Fibroblast of mammary gland (primary cell): ENCODE measurements around the gene ACSS1.

Experiments used
- DNase-seq: peaks from one replicate; pipeline ENCODE4 v3.0.0-alpha.2; 2010; ENCODE audit warnings: low read depth
- H3K4me3 ChIP-seq: 2 replicates; pipeline ENCODE4 v1.5.1; 2011; ENCODE audit warnings: low read depth, mild to moderate bottlenecking, low read length, moderate library complexity; ENCODE audit not compliant: control insufficient read depth
- CTCF ChIP-seq: conservative IDR thresholded peaks from 2 replicates; pipeline ENCODE4 v1.5.1; 2011; ENCODE audit warnings: low read depth, low read length, inconsistent platforms; ENCODE audit not compliant: control insufficient read depth, insufficient read depth

The ACSS1 gene

GRCh38 chr20:25036331-25036936, 21.5 kb downstream of the ACSS1 start:
- DNase-seq, result no peak
- TF ChIP-seq CTCF, result no peak
- H3K4me3 ChIP-seq, result no peak overlapping the region

GRCh38 chr20:25035921-25036320, 22.0 kb downstream of the ACSS1 start:
- no peak for DNase-seq
- H3K4me3 ChIP-seq, result no peak overlapping the region
- TF ChIP-seq CTCF, result no peak

- TF ChIP-seq CTCF, result no peak
- no peak overlapping the region for H3K4me3 ChIP-seq
- DNase-seq, result no peak
Measured at GRCh38 chr20:25033924-25034300, 24.0 kb downstream of the ACSS1 start.

- TF ChIP-seq CTCF, result no peak
- DNase-seq, result no peak
- H3K4me3 ChIP-seq, result no peak overlapping the region
Measured at GRCh38 chr20:25033265-25033923, 24.5 kb downstream of the ACSS1 start.

GRCh38 chr20:25032478-25033264, 25.3 kb downstream of the ACSS1 start:
- DNase-seq, result no peak
- no peak for TF ChIP-seq CTCF
- no peak overlapping the region for H3K4me3 ChIP-seq

GRCh38 chr20:25032065-25032477, 25.9 kb downstream of the ACSS1 start:
- H3K4me3 ChIP-seq, result no peak overlapping the region
- no peak for DNase-seq
- no peak for TF ChIP-seq CTCF
